Measurements from ENCODE around the gene DNAJC11.
"Not testable (repeated sequence)": the region's sequence is repeated elsewhere in the genome, so short reads cannot be mapped to it uniquely, and the experiment has no call there.

The DNAJC11 gene

GRCh38 chr1:6622396-6623152 lies 79.0 kb downstream of the DNAJC11 start:
- no peak for DNase-seq

- no peak for DNase-seq
Observed at GRCh38 chr1:6621429-6622391, 79.9 kb downstream of the DNAJC11 start.

DNA sequence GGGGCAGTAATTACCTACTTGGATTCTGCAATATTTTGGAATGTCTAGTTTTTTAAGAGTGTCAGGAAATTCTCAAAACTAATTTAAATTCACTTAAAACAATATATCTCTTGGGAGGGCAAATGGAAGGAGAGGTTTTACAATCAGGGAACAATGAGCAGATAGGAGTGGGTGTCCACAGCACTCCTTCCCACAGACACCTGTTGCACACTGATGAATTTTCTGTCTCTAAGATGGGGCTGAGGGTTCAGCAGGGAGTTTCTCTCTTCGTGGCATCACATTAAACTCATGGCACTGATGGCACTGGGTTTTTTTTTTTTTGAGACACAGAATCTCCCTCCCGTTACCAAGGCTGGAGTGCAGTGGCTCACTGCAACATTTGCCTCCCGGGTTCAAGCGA lies 82.6 kb downstream of the DNAJC11 start:
- DNase-seq: no peak

- DNase-seq: no peak
Observed at GRCh38 chr1:6614929-6615785, 86.5 kb downstream of the DNAJC11 start.

- DNase-seq: peak; percentile 22
Observed at GRCh38 chr1:6614019-6614928, 87.3 kb downstream of the DNAJC11 start.

DNA sequence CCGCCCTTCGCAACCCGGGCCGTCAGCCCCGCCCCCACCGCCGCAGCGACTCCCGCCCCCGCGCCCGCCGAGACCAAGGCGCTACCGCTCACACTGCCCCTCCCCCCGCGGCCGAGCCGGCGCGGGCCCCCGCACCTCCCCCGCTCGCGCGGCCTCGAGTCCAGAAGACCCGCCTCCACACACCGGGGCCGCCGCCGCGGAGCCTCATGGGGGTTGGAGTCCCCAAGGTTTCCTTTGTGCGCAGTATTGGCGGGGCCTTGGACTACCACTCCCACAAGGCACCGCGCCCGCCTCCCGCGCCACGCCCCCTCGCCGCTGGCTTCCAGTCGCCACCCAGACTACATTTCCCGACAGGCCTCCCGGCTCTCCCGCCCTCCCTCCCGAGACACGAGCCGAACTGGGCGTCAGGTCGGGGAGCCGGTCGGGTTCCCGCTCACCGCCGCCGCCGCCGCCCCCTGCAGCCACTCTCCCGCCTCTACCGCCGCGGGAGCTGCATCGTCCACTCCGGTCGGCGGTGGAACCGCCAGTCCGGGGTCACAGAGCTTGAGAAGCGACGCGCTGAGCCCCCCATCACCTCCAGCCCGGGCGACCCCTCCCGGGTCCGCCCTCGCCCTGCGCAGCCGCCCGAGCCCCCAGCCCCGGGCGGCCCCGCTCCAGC lies 88.1 kb downstream of the DNAJC11 start, which contains the start of gene PHF13:
TSS of gene PHF13 (plus strand) at position 371 of the 658 bp plus-strand sequence. CDS start 336 bp downstream, outside the sequence.
- peak; percentile 99 for DNase-seq

DNA sequence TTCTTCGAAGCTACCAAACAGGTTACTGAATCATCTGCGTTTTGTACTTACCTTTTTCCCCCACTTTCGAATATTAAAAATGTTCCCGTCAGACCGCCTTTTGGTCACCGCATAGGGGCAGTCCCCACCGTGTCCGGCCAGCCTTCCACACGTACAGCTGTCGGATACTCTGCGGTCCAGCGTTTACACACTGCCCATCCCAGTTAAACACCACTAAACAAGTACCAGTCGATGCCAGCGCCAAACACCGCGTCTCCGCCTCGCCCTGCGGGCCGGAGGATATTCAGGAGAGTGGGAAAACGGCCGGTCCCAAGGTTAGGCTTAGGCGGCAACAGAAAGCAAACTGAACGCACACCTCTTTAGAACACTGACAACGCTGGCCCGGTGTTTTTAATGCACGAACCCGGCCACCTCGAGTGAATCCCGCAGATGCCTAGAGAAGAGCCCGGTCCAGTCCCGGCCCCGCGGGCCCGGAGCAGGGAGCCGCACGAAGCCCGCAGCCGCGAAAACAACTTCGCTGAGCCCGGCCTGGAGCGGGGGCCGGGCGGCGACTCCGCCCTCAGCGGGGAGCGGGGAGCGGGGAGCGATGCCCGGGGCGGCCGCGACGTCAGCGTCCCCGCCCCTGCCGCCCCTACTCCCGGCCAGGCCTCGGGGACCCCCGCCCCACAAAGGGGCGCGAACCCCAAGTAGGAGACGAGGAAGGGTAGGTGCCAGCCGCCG lies 88.8 kb downstream of the DNAJC11 start:
- DNase-seq: no peak

GRCh38 chr1:6603915-6604558 lies 97.6 kb downstream of the DNAJC11 start:
- DNase-seq: no peak

- DNase-seq: peak; percentile 72
Observed at GRCh38 chr1:6603238-6603914, 98.2 kb downstream of the DNAJC11 start.

DNA sequence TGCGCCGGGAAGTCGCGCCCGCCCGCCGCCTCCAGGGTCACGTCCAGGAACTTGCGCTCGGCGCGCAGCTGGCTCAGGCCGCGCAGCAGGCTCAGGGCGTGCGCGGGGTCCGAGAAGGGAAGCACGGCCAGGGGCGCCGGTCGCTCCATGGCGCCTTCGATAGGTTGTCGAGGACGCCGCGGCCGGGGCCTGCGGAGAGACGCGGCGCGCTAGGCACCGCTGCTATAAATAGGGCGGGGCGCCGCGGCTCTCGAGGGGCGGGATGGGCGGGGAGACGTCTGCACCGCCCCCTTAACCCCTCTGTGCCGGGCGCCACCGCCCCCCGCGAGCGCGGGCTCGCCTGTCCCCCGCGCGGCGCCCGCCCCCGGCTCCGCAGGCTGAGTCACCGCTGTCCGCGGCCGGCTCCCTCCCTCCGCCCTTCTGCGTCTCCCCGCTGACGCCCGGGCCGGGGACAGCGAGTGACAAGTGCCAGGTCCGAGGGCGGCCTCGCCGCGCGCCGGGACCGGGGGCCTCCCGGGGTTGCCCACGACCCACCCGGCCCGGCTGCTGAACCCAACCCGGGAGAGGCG lies 98.9 kb downstream of the DNAJC11 start, which contains the start of gene KLHL21:
TSS of gene KLHL21 (minus strand) at position 201 of the 569 bp plus-strand sequence. CDS start at position 149, 52 bp downstream.
- DNase-seq: peak; percentile 76

DNA sequence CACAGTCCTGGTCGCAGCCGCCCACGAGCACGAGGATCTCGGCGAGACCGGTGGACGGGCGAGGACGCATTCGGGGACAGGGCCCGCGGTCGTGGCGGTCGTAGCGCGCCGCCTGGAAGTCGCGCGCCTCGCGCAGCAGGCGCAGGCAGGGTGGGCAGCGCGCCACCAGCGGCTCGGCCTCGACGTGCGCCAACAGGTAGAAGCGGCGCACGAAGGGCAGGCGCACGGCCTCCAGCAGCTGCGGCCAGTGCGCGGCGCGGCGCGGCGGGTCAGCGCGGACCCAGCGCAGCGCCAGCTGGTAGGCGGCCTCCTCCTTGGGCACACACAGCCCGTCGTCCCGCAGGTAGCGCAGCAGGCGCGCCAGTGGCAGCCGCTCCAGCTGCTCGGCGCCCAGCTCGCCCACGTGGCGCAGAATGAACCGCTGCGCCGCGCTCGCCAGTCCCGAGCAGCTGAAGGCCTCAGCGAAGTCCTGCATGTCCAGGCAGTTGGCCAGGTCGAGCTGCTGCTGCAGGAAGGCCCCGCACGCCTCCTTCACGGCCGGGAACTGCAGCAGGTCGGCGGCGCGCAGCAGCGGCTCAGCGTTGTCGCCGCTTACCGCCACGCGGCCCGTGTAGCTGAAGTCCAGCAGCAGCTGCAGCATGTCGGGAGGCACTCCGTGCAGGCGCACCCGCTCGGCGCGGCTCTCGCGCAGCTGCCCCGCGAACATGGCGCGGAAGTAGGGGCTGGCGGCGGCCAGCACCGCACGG lies 99.5 kb downstream of the DNAJC11 start:
- peak; percentile 20 for DNase-seq

GRCh38 chr1:6601049-6601922 lies 100.3 kb downstream of the DNAJC11 start:
- peak; percentile 69 for DNase-seq

- no peak for DNase-seq
Observed at GRCh38 chr1:6600410-6601048, 101.1 kb downstream of the DNAJC11 start.

DNA sequence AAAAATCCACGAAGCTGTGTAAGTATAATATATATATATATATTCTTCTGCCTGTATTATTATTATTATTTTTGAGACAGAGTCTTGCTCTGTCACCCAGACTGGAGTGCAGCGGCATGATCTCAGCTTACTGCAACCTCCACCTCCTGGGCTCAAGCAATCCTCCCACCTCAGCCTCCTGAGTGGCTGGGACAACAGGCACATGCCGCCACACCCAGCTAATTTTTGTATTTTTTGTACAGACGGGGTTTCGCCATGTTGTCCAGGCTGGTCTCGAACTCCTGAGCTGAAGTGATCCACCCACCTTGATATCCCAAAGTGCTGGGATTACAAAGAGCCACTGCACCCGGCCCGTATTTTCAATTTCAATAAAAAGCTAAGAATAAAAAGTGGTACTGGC lies 101.6 kb downstream of the DNAJC11 start:
- DNase-seq: not testable (repeated sequence)

GRCh38 chr1:6599141-6599975 lies 102.3 kb downstream of the DNAJC11 start:
- DNase-seq: peak; percentile 59
